Activated T-cell treated with anti-CD3 and anti-CD28 coated beads, Interleukin-2, amount 50 U/mL, for 1 hour (primary cell): ENCODE data around the gene BCL2.

ENCODE experiments used
- DNase-seq: peaks from one replicate; pipeline ENCODE4 v3.0.0-alpha.2; 2020

BCL2 gene

GRCh38 chr18:63102941-63103744 is 216.4 kb downstream of the BCL2 start:
- DNase-seq = no peak

GRCh38 chr18:63100630-63101055 is 218.9 kb downstream of the BCL2 start:
- DNase-seq = no peak

- DNase-seq = no peak
Observed at GRCh38 chr18:63099848-63100629, 219.5 kb downstream of the BCL2 start.

DNA sequence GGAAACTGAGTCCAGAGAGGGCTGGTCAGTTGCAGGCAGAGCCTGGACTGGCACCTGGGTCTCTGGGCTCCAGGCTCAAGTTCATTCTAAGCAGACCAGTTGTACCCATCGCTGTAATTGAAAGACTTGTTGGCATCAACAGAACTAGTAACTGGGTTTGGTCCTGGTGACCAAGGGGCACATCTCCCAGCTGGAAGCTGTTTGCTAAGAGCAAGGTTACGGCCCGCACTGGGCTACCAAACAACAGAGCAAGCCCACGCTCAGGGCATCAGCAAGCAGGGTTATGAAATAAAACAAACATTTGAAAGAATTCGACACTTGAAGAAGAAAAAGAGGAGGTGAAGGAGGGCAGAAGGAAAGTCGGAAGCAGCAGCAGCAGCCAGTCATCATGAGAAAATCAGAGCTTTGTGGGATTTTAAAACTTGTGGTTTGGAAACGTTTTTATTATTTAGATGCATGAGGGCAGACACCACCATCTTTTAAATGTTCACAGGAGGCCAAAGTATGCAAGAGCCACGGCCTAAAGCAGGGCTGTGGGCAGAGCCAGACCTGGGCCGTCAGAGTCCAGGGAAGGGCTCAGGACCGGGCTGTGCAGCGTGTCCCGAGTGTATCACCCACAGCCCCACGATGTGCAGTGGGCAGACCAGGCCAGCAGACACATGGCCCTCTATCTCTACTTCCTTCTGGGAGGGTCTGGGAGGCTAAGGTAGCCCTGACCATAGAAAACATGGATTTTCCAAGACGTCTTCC is 220.3 kb downstream of the BCL2 start:
- no peak for DNase-seq

DNA sequence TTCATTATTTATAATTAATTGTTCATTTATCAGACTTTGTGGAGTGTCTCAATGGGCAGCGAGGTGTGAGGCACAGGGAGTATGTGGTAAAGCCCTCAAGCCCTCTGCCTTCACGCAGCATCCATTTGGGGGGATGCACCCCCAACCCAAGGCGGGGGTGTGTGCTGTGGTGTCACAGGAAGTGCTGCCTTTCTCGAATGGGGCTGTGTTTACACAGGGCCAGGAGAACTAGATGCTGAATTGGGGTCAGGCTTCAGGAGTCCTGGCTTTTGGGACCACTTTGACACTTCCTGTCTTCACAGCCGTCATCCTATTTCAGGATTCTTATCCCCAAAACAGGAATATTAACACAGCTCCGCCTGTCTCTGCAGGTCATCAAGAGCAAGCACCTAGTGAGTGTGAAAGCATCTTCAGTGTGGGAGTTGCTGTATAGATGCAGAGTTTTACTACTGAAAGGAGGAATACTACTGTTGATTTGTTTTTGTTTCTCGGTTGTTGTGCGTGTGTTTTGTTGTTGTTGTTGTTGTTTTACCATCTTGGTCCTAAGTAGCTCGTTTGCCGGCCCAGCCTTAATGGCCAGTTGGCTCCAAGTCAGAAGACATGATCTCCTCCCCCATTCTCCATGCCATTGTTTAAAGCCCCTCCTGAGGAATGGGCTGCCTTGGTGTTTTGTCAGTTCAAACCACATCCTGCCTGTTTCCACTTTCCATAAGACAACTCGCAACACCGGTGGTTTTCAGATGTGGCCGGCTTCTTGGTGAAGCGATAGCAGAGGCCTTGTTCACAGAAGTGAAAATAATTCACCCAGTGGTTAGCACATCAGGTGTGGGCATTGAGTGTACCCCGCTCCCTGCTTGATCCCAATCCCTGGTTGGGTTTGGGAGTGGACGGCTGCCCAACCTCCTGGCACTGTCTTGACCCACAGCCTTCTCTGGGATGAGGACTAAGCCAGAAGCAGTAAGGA is 221.3 kb downstream of the BCL2 start:
- peak; percentile 25 for DNase-seq

DNA sequence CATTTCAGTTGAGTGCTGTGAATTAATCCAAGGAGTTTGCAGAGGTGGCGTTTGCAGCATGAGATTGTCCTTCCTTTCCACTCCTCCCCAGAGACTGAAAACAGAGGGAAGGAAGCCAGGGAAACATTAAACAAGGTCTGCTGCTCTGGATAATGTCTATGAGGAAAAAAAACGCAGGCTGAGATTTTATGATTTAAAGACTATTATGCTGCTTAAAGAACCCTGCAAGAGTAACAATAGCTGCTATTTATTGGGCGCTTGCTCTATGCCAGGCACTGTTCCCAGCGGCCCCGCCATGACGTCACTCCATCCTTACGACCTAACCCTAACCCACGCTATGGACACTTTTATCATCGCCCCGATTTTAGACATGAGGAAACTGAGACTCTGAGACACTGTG is 222.4 kb downstream of the BCL2 start:
- no peak for DNase-seq

GRCh38 chr18:63096327-63096874 is 223.2 kb downstream of the BCL2 start:
- DNase-seq = no peak

DNA sequence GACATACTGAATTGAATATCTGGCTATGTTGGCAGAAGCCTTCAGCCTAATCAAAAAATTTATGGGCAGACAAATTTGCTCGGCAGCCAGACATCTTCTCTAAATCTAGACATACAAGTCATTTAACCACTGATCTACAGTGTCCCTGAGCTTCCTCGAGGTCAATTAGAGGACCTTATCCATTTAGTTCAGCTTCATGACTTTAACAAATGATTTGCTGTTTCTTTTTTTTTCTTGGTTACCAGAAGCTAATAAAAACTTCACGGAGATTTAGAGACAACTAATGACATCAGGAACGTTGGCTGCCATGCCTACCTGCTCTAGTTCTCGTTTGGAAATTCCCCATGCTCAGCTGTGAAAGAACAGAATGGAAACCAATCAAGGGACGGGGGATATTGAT is 223.8 kb downstream of the BCL2 start:
- no peak for DNase-seq

DNA sequence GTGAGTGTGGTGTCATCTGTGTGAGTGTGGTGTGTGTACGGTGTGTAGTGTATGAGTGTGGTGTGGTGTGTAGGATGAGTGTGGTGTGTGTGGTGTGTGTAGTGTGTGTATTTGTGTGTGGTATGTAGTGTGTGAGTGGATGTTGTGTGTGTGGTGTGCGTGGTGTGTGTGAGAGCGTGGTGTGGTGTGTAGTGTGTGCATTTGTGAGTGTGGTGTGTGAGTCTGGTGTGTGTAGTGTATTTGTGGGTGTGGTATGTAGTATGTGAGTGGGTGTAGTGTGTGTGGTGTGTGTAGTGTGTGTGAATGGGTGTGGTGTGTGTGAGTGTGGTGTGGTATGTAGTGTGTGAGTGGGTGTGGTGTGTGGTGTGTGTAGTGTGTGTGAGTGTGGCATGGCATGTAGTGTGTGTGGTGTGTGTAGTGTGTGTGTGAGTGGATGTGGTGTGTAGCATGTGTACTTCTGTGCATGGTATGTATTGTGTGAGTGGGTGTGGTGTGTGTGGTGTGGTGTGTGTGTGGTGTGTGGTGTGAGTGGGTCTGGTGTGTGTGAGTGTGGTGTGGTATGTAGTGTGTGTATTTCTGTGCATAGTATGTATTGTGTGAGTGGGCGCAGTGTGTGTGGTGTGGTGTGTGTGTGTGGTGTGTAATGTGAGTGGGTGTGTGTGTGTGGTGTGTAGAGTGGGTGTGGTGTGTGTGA is 227.8 kb downstream of the BCL2 start:
- DNase-seq = no peak

GRCh38 chr18:63090334-63090733 is 229.2 kb downstream of the BCL2 start:
- DNase-seq = no peak

DNA sequence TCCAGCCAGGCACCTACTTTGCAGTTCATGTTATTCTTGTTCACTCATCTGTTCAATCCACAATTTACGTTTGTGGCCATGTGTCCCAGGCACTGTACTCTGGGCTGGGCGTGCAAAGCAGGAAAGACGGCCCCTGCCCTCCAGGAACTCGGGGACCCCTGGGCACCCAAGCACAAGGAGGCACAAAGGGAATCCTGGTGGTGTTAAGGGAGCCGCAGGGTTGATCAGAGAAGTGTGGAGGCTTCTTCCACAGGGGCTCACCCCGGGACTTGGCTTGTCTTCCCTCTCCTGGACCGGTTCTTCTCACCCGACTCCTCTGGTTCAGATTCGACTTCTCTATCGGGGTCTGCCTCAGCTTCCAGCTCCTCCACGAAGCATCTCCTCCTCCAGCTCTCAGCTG is 230.5 kb downstream of the BCL2 start:
- no peak for DNase-seq

DNA sequence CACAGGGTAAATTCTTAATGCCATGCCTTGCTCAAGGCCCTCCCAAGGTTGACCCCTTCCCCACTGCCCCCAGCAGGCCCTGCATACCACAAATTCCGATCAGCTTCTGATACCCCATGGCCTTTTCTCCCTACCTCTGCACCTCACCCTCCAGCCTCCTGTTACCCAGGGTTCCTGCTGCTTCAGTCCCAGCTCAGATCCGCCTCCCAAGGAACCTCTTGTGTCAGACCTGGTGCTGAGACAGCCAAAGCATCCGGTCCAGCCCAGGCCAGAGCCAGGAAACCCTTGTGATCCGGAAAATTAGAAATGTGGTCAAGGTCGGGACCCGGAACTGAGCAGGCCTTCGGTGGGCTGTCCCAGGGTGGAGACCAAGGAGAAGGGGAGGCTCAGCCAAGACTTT is 231.3 kb downstream of the BCL2 start:
- DNase-seq = no peak

GRCh38 chr18:63087421-63088230 is 231.9 kb downstream of the BCL2 start:
- no peak for DNase-seq

- no peak for DNase-seq
Observed at GRCh38 chr18:63085611-63086010, 234.0 kb downstream of the BCL2 start.

- DNase-seq = no peak
Observed at GRCh38 chr18:63084219-63084618, 235.3 kb downstream of the BCL2 start.

- DNase-seq = no peak
Observed at GRCh38 chr18:63083555-63083954, 236.0 kb downstream of the BCL2 start.

DNA sequence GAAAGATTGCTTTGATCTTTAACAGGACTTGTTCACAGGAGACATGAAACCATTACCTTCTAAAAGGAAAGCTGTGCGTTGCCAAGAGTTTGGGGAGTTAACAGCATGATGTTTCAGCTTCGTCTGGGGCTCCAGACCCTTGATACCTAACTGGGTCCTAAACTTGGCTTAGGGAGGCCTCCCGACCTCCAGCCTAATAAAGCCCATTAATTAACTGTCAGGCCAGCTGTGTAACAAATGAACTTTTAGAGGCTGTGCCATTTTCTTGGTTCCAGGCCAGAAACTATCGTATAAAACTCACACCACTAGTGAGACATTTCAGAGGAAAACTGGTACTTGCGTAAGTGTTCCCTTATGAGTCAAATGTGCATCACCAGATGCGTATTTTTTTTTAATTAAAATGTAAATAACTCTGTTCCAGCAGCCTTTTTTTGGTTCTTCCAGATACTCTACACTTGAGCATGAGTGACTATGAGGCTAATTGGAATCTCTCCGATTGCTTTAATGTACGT is 236.5 kb downstream of the BCL2 start:
- no peak for DNase-seq

DNA sequence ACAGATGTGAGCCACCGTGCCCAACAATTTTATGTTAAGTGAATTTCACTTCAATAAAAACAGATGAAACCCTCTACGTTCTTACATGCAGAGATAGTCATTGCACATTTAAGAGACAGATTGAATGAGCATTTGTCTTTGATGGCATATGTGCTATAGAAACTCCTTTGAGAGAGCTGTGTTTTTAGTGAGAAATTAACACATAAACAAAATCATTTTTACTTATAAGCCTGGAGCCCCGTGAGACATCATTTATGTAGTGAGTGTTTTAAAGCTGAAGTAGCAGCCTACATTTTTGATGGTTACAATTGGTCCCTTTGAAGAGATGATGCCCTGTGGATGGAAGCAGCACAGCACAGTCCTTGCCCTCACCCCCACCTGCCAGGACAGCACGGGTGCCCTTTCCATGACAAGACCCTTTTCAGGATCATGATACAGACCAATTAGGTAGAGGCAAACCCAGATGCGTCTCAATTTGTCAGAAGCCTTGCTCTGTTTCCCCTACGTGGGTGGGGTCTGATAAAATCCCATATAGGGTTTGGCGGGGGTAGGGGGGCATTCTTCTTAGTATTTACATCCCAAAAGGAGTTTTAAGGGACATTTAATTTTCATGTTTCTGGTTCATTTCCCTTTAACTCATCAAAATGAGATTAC is 237.1 kb downstream of the BCL2 start:
- DNase-seq = no peak

GRCh38 chr18:63079114-63079513 is 240.5 kb downstream of the BCL2 start:
- DNase-seq = no peak

GRCh38 chr18:63078471-63078870 is 241.1 kb downstream of the BCL2 start:
- DNase-seq = no peak
